HEK293 (cell line): ENCODE results near the gene PDGFA.

Source experiments
- CTCF ChIP-seq: fragments of 450-650 bp; formaldehyde crosslinking; IDR thresholded peaks from 2 replicates; pipeline ENCODE4 v1.5.1; 2016; ENCODE audit warnings: missing biosample characterization, missing genetic modification characterization
- ELK4 ChIP-seq: IDR thresholded peaks from 2 replicates; pipeline ENCODE4 v1.6.1; 2011; ENCODE audit warnings: mild to moderate bottlenecking, low read depth, low read length, borderline replicate concordance
- PRDM1 ChIP-seq: fragments of 450-650 bp; formaldehyde crosslinking; IDR thresholded peaks from 2 replicates; pipeline ENCODE4; 2016; ENCODE audit warnings: missing biosample characterization, missing genetic modification characterization
- ZFP37 ChIP-seq: fragments of 450-650 bp; formaldehyde crosslinking; IDR thresholded peaks from 2 replicates; pipeline ENCODE4 v1.5.1; 2016; ENCODE audit warnings: missing biosample characterization, missing genetic modification characterization
- ZNF280C ChIP-seq: fragments of 450-650 bp; formaldehyde crosslinking; IDR thresholded peaks from 2 replicates; pipeline ENCODE4 v1.5.1; 2016; ENCODE audit warnings: missing biosample characterization, missing genetic modification characterization
- ZNF558 ChIP-seq: fragments of 450-650 bp; formaldehyde crosslinking; IDR thresholded peaks from 2 replicates; pipeline ENCODE4 v1.5.1; 2016; ENCODE audit warnings: missing biosample characterization, missing genetic modification characterization
- ZNF560 ChIP-seq: fragments of 450-650 bp; formaldehyde crosslinking; IDR thresholded peaks from 2 replicates; pipeline ENCODE4 v1.5.1; 2017; ENCODE audit warnings: missing biosample characterization, missing genetic modification characterization, borderline replicate concordance
- ZNF654 ChIP-seq: fragments of 450-650 bp; formaldehyde crosslinking; IDR thresholded peaks from 2 replicates; pipeline ENCODE4 v1.5.1; 2016; ENCODE audit warnings: low read depth, missing biosample characterization, missing genetic modification characterization

- TF ChIP-seq ZFP37 (tag by site-specific recombination) (no peak), ZNF654 (tag by site-specific recombination) (no peak), CTCF (no peak), ELK4 (no peak), ZNF558 (tag by site-specific recombination) (no peak), ZNF560 (tag by site-specific recombination) (no peak), ZNF280C (tag by site-specific recombination) (no peak), PRDM1 (tag by site-specific recombination) (no peak)
Observed at GRCh38 chr7:513521-514166, 6.0 kb downstream of the PDGFA start.
